ENCODE measurements around the gene SERPINA4.

DNA sequence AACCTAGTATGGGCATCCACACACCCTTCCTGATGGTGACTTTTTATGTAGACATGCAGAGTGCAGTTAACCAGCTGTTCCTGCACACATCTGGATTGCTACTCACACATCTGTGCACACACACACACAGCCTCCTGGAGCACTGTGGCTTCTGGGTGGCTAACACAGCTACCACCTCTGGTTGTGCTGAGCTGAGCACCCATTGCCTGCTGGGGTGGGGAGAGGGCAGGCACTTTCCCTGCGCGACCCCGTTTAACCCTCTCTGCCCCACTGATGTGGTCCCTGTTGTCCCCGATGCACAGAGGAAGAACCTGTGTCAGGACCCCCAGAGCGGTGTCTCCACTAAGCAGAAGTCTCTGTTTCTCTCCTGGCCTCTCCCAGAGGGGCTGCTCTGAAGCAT is 36.5 kb downstream of the SERPINA4 start:
- no peak for TF ChIP-seq ZC3H10 (CRISPR knock-in tag; IDR thresholded peaks at IDR 0.05)
- TF ChIP-seq, protein P1, sequence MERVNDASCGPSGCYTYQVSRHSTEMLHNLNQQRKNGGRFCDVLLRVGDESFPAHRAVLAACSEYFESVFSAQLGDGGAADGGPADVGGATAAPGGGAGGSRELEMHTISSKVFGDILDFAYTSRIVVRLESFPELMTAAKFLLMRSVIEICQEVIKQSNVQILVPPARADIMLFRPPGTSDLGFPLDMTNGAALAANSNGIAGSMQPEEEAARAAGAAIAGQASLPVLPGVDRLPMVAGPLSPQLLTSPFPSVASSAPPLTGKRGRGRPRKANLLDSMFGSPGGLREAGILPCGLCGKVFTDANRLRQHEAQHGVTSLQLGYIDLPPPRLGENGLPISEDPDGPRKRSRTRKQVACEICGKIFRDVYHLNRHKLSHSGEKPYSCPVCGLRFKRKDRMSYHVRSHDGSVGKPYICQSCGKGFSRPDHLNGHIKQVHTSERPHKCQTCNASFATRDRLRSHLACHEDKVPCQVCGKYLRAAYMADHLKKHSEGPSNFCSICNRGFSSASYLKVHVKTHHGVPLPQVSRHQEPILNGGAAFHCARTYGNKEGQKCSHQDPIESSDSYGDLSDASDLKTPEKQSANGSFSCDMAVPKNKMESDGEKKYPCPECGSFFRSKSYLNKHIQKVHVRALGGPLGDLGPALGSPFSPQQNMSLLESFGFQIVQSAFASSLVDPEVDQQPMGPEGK (CRISPR knock-in tag; IDR thresholded peaks at IDR 0.05; ENCODE audit: borderline replicate concordance), result no peak
- no peak for TF ChIP-seq OSR1 (CRISPR knock-in tag; IDR thresholded peaks at IDR 0.05)
- no peak for TF ChIP-seq CSDC2 (CRISPR knock-in tag; IDR thresholded peaks at IDR 0.05)
- TF ChIP-seq GLIS3 (CRISPR knock-in tag; IDR thresholded peaks at IDR 0.05), result no peak
- TF ChIP-seq, protein P2, sequence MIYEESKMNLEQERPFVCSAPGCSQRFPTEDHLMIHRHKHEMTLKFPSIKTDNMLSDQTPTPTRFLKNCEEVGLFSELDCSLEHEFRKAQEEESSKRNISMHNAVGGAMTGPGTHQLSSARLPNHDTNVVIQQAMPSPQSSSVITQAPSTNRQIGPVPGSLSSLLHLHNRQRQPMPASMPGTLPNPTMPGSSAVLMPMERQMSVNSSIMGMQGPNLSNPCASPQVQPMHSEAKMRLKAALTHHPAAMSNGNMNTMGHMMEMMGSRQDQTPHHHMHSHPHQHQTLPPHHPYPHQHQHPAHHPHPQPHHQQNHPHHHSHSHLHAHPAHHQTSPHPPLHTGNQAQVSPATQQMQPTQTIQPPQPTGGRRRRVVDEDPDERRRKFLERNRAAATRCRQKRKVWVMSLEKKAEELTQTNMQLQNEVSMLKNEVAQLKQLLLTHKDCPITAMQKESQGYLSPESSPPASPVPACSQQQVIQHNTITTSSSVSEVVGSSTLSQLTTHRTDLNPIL (CRISPR knock-in tag; IDR thresholded peaks at IDR 0.05; ENCODE audit: low read depth), result no peak
- TF ChIP-seq SNAI2 (CRISPR knock-in tag; IDR thresholded peaks at IDR 0.05), result no peak
- no peak for TF ChIP-seq ESRRG (CRISPR knock-in tag; IDR thresholded peaks at IDR 0.05)
